ENCODE data around the gene AOPEP.

DNA sequence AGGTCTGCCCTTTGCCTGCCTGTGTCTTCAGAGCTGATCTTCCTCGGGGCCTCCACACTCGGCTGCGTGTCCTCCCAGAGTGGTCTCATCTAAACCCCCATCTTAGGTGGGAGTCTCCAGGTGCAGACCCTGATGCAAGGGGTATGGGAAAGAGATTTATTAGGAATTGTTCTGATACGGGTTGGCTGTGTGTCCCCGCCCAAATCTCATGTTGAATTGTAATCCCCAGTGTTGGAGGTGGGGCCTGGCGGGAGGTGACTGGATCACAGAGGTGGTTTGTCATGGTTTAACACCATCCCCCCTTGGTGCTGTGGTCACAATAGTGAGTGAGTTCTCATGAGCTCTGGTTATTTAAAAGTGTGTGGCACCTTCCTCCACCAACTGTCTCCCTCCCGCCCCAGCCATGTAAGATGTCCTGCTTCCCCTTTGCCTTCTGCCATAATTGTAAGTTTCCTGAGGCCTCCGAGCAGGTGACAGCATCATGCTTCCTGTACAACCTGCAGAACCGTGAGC lies 208.4 kb downstream of the AOPEP start:
- TF ChIP-seq, protein P1, sequence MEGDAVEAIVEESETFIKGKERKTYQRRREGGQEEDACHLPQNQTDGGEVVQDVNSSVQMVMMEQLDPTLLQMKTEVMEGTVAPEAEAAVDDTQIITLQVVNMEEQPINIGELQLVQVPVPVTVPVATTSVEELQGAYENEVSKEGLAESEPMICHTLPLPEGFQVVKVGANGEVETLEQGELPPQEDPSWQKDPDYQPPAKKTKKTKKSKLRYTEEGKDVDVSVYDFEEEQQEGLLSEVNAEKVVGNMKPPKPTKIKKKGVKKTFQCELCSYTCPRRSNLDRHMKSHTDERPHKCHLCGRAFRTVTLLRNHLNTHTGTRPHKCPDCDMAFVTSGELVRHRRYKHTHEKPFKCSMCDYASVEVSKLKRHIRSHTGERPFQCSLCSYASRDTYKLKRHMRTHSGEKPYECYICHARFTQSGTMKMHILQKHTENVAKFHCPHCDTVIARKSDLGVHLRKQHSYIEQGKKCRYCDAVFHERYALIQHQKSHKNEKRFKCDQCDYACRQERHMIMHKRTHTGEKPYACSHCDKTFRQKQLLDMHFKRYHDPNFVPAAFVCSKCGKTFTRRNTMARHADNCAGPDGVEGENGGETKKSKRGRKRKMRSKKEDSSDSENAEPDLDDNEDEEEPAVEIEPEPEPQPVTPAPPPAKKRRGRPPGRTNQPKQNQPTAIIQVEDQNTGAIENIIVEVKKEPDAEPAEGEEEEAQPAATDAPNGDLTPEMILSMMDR (IDR thresholded peaks at IDR 0.05) = no peak
- TF ChIP-seq POLR2AphosphoS5 (IDR thresholded peaks at IDR 0.05) = no peak

Data from sigmoid colon (tissue), 4 donors.